Spleen (tissue), 11 donors: ENCODE measurements around the gene MMP1. TPM values are rescaled to one million over a fixed set of nuclear protein-coding genes. Genes with fewer than 3 reads are reported as not detected.
"Not testable (repeated sequence)": the region's sequence is repeated elsewhere in the genome, so short reads cannot be mapped to it uniquely, and the experiment has no call there.

Experiments used
- DNase-seq: peaks from one replicate; pipeline ENCODE4 v3.0.0-alpha.2; 2020
- H3K27ac ChIP-seq, 8 donors: fragments of 200-600 bp; sonication (generic) in 7 of 8; 1 replicate in 4 of 8; 2 replicates in 4 of 8; pipeline versions ENCODE4 v1.5.0 to v1.8.0; 2016 to 2021; ENCODE audit warnings: inconsistent platforms in 4 of 8, mild to moderate bottlenecking in 4 of 8, moderate library complexity in 1 of 8
- H3K27me3 ChIP-seq, 7 donors: fragments of 200-600 bp; sonication (generic) in 6 of 7; replicated peaks in 1 of 7; 1 replicate in 4 of 7; 2 replicates in 3 of 7; pipeline versions ENCODE4 v1.5.0 to v1.8.0; 2016 to 2021; ENCODE audit warnings: inconsistent platforms in 3 of 7, mild to moderate bottlenecking in 1 of 7
- H3K36me3 ChIP-seq, 6 donors: fragments of 200-600 bp; sonication (generic) in 5 of 6; 1 replicate in 4 of 6; 2 replicates in 2 of 6; pipeline versions ENCODE4 v1.5.0 to v1.8.0; 2016 to 2021; ENCODE audit warnings: inconsistent platforms in 2 of 6
- H3K4me1 ChIP-seq, 6 donors: fragments of 200-600 bp; sonication (generic) in 5 of 6; 1 replicate in 3 of 6; 2 replicates in 3 of 6; pipeline versions ENCODE4 v1.5.0 to v1.8.0; 2016 to 2021; ENCODE audit warnings: inconsistent platforms in 3 of 6
- H3K4me3 ChIP-seq, 8 donors: fragments of 200-600 bp; sonication (generic) in 7 of 8; 1 replicate in 4 of 8; 2 replicates in 4 of 8; pipeline versions ENCODE4 v1.5.0 to v1.8.0; 2016 to 2021; ENCODE audit warnings: inconsistent platforms in 4 of 8, mild to moderate bottlenecking in 4 of 8, moderate library complexity in 2 of 8
- H3K9me3 ChIP-seq, 8 donors: fragments of 200-600 bp; sonication (generic) in 7 of 8; 1 replicate in 4 of 8; 2 replicates in 4 of 8; pipeline versions ENCODE4 v1.5.0 to v1.8.0; 2016 to 2021; ENCODE audit warnings: inconsistent platforms in 4 of 8
- CTCF ChIP-seq, 11 experiments: fragments of 200-600 bp in 7 of 11; fragments of 450-650 bp in 4 of 11; sonication (generic) in 4 of 11; IDR thresholded peaks in 8 of 11; conservative IDR thresholded peaks in 3 of 11; 1 replicate in 7 of 11; 2 replicates in 4 of 11; pipeline versions ENCODE4 v1.4.0 to v1.8.0; 2016 to 2021; ENCODE audit warnings: antibody characterized with exemption in 11 of 11, inconsistent platforms in 4 of 11, mild to moderate bottlenecking in 1 of 11
- POLR2A ChIP-seq, 3 donors: fragments of 450-650 bp; IDR thresholded peaks; one replicate each; pipeline ENCODE4 v1.5.1; 2017; ENCODE audit warnings: antibody characterized with exemption in 3 of 3, mild to moderate bottlenecking in 1 of 3
- POLR2AphosphoS5 ChIP-seq, 3 donors: sonication (generic); formaldehyde crosslinking; IDR thresholded peaks; one replicate each; pipeline ENCODE4 v1.5.1; 2017; ENCODE audit warnings: antibody characterized with exemption in 3 of 3
- WGBS, 5 donors: extraction: QIAGEN DNeasy Blood & Tissue Kit in 3 of 5; methylation state at CpG; one replicate each; pipeline versions ENCODE4 v1.1.5 to v1.1.7; 2013 to 2018; 5-methylcytosine and 5-hydroxymethylcytosine counted together
- intact Hi-C: fragments of 100-400 bp; cut with DNase I; formaldehyde crosslinking; loops from one replicate; pipeline ENCODE4 v1.15.0; 2023; ENCODE audit warnings: low total_unique reads
- polyA plus RNA-seq, 3 donors: library from polyadenylated mRNA; stranded (reverse); fragments of 200-250 nt; gene quantifications; one replicate each; pipeline ENCODE4 v1.2.1, GENCODE V29; 2013
- total RNA-seq, 7 donors: library from RNA; depleted of rRNA in 3 of 7; stranded (reverse); fragments of >200 nt in 3 of 7; fragmentation: NEBNext Ultra II Directional in 4 of 7; extraction: Animal tissue kit (Norgen Biotek cat#: 25700) in 4 of 7; gene quantifications; one replicate each; pipeline versions ENCODE4 v1.1.0 to v1.2.1, GENCODE V29; 2016 to 2021
- donor health status: healthy with polysubstance abuse.
- donor health status: DM: no; HTN: no; CAD: no; lungs with moderate emphysema.
- donor health status: DM: no; HTN: no; CAD: no.
- donor health status: Bipolar disorder and iron deficiency.
- donor health status: healthy.
- donor health status: DM: no; HTN: no; CAD: no.
- donor health status: DM: yes; HTN: yes; CAD: no.

MMP1 gene
- total and polyA plus RNA-seq, 10 donors = 1.00 to 8.8 (median 2.3) TPM

DNA sequence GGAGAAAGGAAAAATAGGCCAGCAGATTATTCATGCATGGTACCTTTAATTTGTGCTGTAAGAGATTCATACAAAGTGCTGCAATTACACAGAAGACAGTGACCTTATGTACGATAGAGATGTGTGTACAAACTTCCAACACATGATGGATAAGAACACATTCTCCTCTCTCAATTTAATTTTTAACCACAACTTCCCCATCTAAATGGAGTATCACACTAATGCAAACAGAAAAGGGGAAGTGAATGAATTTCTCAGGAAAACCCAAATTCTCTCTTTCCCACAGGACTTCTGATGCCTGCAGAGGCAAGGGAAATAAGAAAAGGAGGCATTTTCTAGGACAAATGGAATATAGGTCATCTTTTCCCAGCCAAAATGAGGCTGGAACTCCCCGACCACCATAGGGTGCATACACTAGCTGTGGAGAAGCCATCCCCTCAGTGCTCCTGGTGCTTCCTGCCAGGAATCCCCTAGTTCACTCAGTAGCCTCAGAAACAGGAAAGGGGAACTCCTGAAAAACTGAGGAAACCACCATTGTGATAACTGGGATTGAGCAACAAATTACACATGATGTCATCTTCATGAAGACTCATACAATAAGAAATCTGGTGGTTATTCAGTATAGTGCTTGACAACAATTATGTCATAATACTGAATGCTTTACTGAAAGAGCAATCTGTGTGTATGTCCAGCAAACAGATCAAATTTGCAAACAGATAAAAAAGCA is 40.0 kb downstream of the MMP1 start:
- Histone ChIP-seq H3K4me3 (no peak overlapping the region), H3K27me3 (peaks cover 0 to 20% (median 0%) of the 10 kb centered on the region in 7 donors), H3K9me3 (no peaks in the 10 kb centered on the region), H3K36me3 (no peaks in the 10 kb centered on the region), H3K27ac (no peak overlapping the region), H3K4me1 (peaks cover 0 to 9% (median 3%) of the 10 kb centered on the region in 6 donors)
- intact Hi-C loops = no loop called here
- 18 to 28% (median 23%) methylated on average over 2 of the region's 2 CpGs for WGBS, 5 donors
- TF ChIP-seq CTCF (IDR thresholded peaks at IDR 0.05 in 8 of 11, conservative IDR thresholded peaks at IDR 0.05 in 3 of 11) (no peak), POLR2AphosphoS5 (IDR thresholded peaks at IDR 0.05) (no peak), POLR2A (IDR thresholded peaks at IDR 0.05) (no peak)
- no peak for DNase-seq

GRCh38 chr11:102753267-102753666 is 44.7 kb downstream of the MMP1 start:
- peaks cover 0 to 32% (median 0%) of the 10 kb centered on the region in 7 donors for H3K27me3 ChIP-seq
- H3K36me3 ChIP-seq = no peaks in the 10 kb centered on the region
- peaks cover 0 to under 1% (median 0%) of the 10 kb centered on the region in 8 donors for H3K9me3 ChIP-seq
- H3K4me3 ChIP-seq = no peak overlapping the region
- H3K27ac ChIP-seq = no peak overlapping the region
- WGBS, 5 donors = 92 to 100% (median 96%) methylated on average over 1 of the region's 1 CpG
- intact Hi-C loops = no loop called here
- DNase-seq = no peak
- TF ChIP-seq CTCF (IDR thresholded peaks at IDR 0.05 in 8 of 11, conservative IDR thresholded peaks at IDR 0.05 in 3 of 11) (no peak), POLR2A (IDR thresholded peaks at IDR 0.05) (no peak), POLR2AphosphoS5 (IDR thresholded peaks at IDR 0.05) (no peak)
- H3K4me1 ChIP-seq = peaks cover 0 to 8% (median 3%) of the 10 kb centered on the region in 6 donors

DNA sequence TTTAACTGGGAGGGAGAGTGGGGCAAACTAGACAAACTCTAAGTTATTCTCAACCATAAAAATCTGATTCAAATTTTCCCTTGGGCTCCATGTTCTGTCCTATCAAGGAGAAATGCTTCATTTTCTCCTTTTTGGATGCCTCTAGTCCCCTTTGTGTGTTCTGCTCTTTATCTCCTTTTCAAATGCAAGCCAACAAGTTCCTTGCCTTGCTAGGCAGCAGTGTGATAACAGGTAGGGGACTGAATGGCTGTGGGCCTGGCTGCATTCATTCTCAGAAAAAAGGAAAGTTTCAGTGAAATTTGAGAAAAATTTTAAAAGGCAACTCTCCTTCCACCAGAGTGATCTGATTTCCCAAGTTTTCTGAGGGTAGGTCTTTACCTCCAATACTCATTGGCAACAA is 46.3 kb downstream of the MMP1 start:
- Histone ChIP-seq H3K36me3 (no peaks in the 10 kb centered on the region), H3K27me3 (peaks cover 0 to 32% (median 0%) of the 10 kb centered on the region in 7 donors), H3K9me3 (peaks cover 0 to 6% (median 0%) of the 10 kb centered on the region in 8 donors), H3K4me1 (no peaks in the 10 kb centered on the region), H3K4me3 (no peak overlapping the region), H3K27ac (no peak overlapping the region)
- no peak for DNase-seq
- intact Hi-C loops = no loop called here
- TF ChIP-seq POLR2AphosphoS5 (IDR thresholded peaks at IDR 0.05) (no peak), POLR2A (IDR thresholded peaks at IDR 0.05) (no peak), CTCF (IDR thresholded peaks at IDR 0.05 in 8 of 11, conservative IDR thresholded peaks at IDR 0.05 in 3 of 11) (no peak)

DNA sequence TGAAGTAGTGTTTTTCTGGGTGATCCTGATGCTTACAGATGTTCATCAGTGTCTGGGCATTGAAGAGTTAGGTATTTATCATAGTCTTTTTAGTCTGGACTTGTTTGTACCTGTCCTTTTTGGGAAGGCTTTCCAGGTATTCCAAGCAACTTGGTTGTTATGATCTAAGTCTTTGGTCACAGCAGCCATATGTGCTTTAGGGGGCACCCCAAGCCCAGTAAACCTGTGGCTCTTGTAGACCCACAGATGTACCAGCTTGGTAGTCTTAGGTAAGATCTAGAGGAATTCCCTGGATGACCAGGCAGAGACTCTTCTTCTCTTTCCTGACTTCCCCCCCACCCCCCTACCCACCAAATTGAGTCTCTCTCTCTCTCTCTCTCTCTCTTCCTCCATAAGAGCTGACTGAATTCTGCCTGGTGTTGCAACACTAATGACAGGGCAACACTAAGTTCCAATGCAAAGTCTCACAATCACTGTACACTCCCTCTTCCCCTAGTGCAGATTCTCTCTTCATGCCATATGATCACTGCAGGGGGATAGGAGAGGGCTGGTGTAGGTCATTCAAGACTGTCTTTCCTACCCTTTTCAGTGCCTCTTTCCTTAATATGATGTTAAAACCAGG is 48.7 kb downstream of the MMP1 start:
- no peak overlapping the region for H3K4me3 ChIP-seq
- peaks cover 0 to 6% (median 0%) of the 10 kb centered on the region in 8 donors for H3K9me3 ChIP-seq
- no peaks in the 10 kb centered on the region for H3K36me3 ChIP-seq
- no peak for DNase-seq
- no peak overlapping the region for H3K27ac ChIP-seq
- no peaks in the 10 kb centered on the region for H3K4me1 ChIP-seq
- peaks cover 0 to 25% (median 0%) of the 10 kb centered on the region in 7 donors for H3K27me3 ChIP-seq
- intact Hi-C loops = no loop called here
- no peak for TF ChIP-seq POLR2AphosphoS5 (IDR thresholded peaks at IDR 0.05)
- no peak for TF ChIP-seq CTCF (IDR thresholded peaks at IDR 0.05 in 8 of 11, conservative IDR thresholded peaks at IDR 0.05 in 3 of 11)
- no peak for TF ChIP-seq POLR2A (IDR thresholded peaks at IDR 0.05)

DNA sequence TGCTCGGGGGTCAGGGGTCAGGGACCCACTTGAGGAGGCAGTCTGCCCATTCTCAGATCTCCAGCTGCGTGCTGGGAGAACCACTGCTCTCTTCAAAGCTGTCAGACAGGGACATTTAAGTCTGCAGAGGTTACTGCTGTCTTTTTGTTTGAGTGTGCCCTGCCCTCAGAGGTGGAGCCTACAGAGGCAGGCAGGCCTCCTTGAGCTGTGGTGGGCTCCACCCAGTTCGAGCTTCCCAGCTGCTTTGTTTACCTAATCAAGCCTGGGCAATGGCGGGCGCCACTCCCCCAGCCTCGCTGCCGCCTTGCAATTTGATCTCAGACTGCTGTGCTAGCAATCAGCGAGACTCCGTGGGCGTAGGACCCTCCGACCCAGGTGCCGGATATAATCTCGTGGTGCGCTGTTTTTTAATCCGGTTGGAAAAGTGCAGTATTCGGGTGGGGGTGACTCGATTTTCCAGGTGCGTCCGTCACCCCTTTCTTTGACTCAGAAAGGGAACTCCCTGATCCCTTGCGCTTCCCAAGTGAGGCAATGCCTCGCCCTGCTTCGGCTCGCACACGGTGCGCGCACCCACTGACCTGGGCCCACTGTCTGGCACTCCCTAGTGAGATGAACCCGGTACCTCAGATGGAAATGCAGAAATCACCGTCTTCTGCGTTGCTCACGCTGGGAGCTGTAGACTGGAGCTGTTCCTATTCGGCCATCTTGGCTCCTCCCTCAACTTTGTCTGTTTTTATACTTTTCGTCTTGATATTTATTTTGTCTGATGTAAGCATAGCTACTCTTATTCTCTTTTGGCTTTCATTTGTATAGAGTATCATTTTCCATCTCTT is 51.0 kb downstream of the MMP1 start:
- H3K36me3 ChIP-seq, H3K4me3 ChIP-seq, intact Hi-C loops, DNase-seq, H3K27ac ChIP-seq, H3K9me3 ChIP-seq, H3K4me1 ChIP-seq: not testable (repeated sequence)
- WGBS, 5 donors = 86 to 94% (median 88%) methylated on average over 28 to 32 of the region's 32 CpGs
- peaks cover 0 to 11% (median 0%) of the 10 kb centered on the region in 7 donors for H3K27me3 ChIP-seq
